ENCODE results near the gene TUBA4A.

Gene TUBA4A

GRCh38 chr2:219229305-219230058 lies 24.2 kb downstream of the TUBA4A start, which contains the start of the genes ANKZF1 and ATG9A:
Gene ANKZF1 (plus strand): TSS chr2:219229806. CDS start chr2:219230258, 452 bp downstream.
Gene ATG9A (minus strand): TSS chr2:219229636. CDS start chr2:219228024, 1,612 bp downstream.
- DNase-seq, result peak; percentile 99

GRCh38 chr2:219228911-219229304 lies 24.8 kb downstream of the TUBA4A start:
- no peak for DNase-seq

- DNase-seq, result no peak
Observed at GRCh38 chr2:219228041-219228910, 25.4 kb downstream of the TUBA4A start.

GRCh38 chr2:219225350-219225749 lies 28.4 kb downstream of the TUBA4A start:
- DNase-seq, result no peak

GRCh38 chr2:219223831-219224610 lies 29.7 kb downstream of the TUBA4A start:
- DNase-seq, result no peak

- no peak for DNase-seq
Observed at GRCh38 chr2:219221957-219222518, 31.7 kb downstream of the TUBA4A start.

- no peak for DNase-seq
Observed at GRCh38 chr2:219220652-219221402, 32.9 kb downstream of the TUBA4A start.

GRCh38 chr2:219219784-219220532 lies 33.8 kb downstream of the TUBA4A start:
- no peak for DNase-seq

GRCh38 chr2:219218732-219219701 lies 34.7 kb downstream of the TUBA4A start, which contains the start of gene ABCB6:
Gene ABCB6 (minus strand): TSS chr2:219218958. CDS start chr2:219218673, 285 bp downstream.
- DNase-seq, result peak; percentile 91

GRCh38 chr2:219218217-219218731 lies 35.4 kb downstream of the TUBA4A start:
- no peak for DNase-seq

GRCh38 chr2:219216535-219216915 lies 37.2 kb downstream of the TUBA4A start:
- DNase-seq, result no peak

- DNase-seq, result no peak
Observed at GRCh38 chr2:219215871-219216534, 37.7 kb downstream of the TUBA4A start.

- no peak for DNase-seq
Observed at GRCh38 chr2:219214786-219215185, 38.9 kb downstream of the TUBA4A start.

GRCh38 chr2:219214141-219214540 lies 39.6 kb downstream of the TUBA4A start:
- no peak for DNase-seq

- DNase-seq, result no peak
Observed at GRCh38 chr2:219213486-219214071, 40.1 kb downstream of the TUBA4A start.

- DNase-seq, result no peak
Observed at GRCh38 chr2:219213026-219213415, 40.7 kb downstream of the TUBA4A start.

GRCh38 chr2:219210886-219211362 lies 42.8 kb downstream of the TUBA4A start:
- no peak for DNase-seq

GRCh38 chr2:219210196-219210885 lies 43.4 kb downstream of the TUBA4A start:
- DNase-seq, result no peak

Data from CD4-positive, alpha-beta T cell treated with Interleukin-17A for 1 hour (primary cell).